ENCODE data around the gene MICAL2.

The MICAL2 gene

GRCh38 chr11:12079726-12080556 lies 30.4 kb upstream of the MICAL2 start:
- no peak for DNase-seq

- DNase-seq: peak; percentile 29
Observed at GRCh38 chr11:12083380-12083779, 27.0 kb upstream of the MICAL2 start.

- DNase-seq: no peak
Observed at GRCh38 chr11:12084256-12084655, 26.1 kb upstream of the MICAL2 start.

GRCh38 chr11:12085371-12086251 lies 24.8 kb upstream of the MICAL2 start:
- DNase-seq: no peak

- DNase-seq: no peak
Observed at GRCh38 chr11:12086271-12087074, 23.9 kb upstream of the MICAL2 start.

- peak; percentile 45 for DNase-seq
Observed at GRCh38 chr11:12087075-12088004, 23.1 kb upstream of the MICAL2 start.

- DNase-seq: no peak
Observed at GRCh38 chr11:12088047-12088481, 22.3 kb upstream of the MICAL2 start.

- no peak for DNase-seq
Observed at GRCh38 chr11:12088531-12088930, 21.9 kb upstream of the MICAL2 start.

- DNase-seq: no peak
Observed at GRCh38 chr11:12089041-12089440, 21.3 kb upstream of the MICAL2 start.

- DNase-seq: no peak
Observed at GRCh38 chr11:12089473-12089872, 20.9 kb upstream of the MICAL2 start.

- DNase-seq: peak; percentile 27
Observed at GRCh38 chr11:12090061-12090591, 20.3 kb upstream of the MICAL2 start.

GRCh38 chr11:12090761-12091258 lies 19.6 kb upstream of the MICAL2 start:
- DNase-seq: no peak

GRCh38 chr11:12091956-12092558 lies 18.3 kb upstream of the MICAL2 start:
- no peak for DNase-seq

- no peak for DNase-seq
Observed at GRCh38 chr11:12092714-12093113, 17.7 kb upstream of the MICAL2 start.

- no peak for DNase-seq
Observed at GRCh38 chr11:12094872-12095800, 15.3 kb upstream of the MICAL2 start.

- DNase-seq: no peak
Observed at GRCh38 chr11:12097219-12097618, 13.2 kb upstream of the MICAL2 start.

GRCh38 chr11:12098601-12099000 lies 11.8 kb upstream of the MICAL2 start:
- DNase-seq: no peak

GRCh38 chr11:12099132-12099873 lies 11.1 kb upstream of the MICAL2 start:
- DNase-seq: no peak

GRCh38 chr11:12100429-12100828 lies 10.0 kb upstream of the MICAL2 start:
- no peak for DNase-seq

Measured in CD4-positive, alpha-beta T cell treated with Interleukin-17A for 4 hours (primary cell).